SK-N-SH (cell line): ENCODE results near the gene KRTAP10-5. TPM values are rescaled to one million over a fixed set of nuclear protein-coding genes. Genes with fewer than 3 reads are reported as not detected.

Experiments used
- CTCF ChIA-PET: fragments of 300-600, 350-600 bp; formaldehyde crosslinking; extraction: SDS; loops from one replicate; lab custom pipeline; 2021; lab: Yijun Ruan, JAX
- POLR2A ChIA-PET: fragments of 350-600 bp; sonication (Branson Sonifier 250); formaldehyde crosslinking; extraction: SDS; loops from one replicate; lab custom pipeline; 2020; ENCODE audit warnings: antibody characterized with exemption, inconsistent platforms; lab: Yijun Ruan, JAX
- DNase-seq: peaks from one replicate; pipeline ENCODE4 v3.0.0; 2012
- H2AFZ ChIP-seq: fragments of 200-600 bp; sonication (generic); 2 replicates; pipeline ENCODE4 v1.8.1; 2016; ENCODE audit warnings: antibody characterized with exemption, mild to moderate bottlenecking, low read depth
- H3F3A ChIP-seq: fragments of 200-600 bp; sonication (generic); replicated peaks from 2 replicates; pipeline ENCODE3; 2016; ENCODE audit warnings: antibody characterized with exemption, mild to moderate bottlenecking; ENCODE audit not compliant: insufficient read depth
- H3K27ac ChIP-seq, 2 experiments: fragments of 200-500 bp in 1 of 2; fragments of 200-600 bp in 1 of 2; sonication (Bioruptor generic) in 1 of 2; sonication (generic), shearing (Covaris generic) in 1 of 2; 2 replicates each; pipeline versions ENCODE4 v1.5.1 to v1.6.1; 2014 to 2016; ENCODE audit warnings: low read depth in 2 of 2, inconsistent platforms in 1 of 2, low read length in 1 of 2, mild to moderate bottlenecking in 1 of 2, mixed read lengths in 1 of 2
- H3K27me3 ChIP-seq: fragments of 200-600 bp; sonication (generic), shearing (Covaris generic); 2 replicates; pipeline ENCODE4 v1.6.1; 2016; ENCODE audit warnings: mixed run types; ENCODE audit not compliant: insufficient read depth
- H3K36me3 ChIP-seq, 2 experiments: fragments of 200-500 bp in 1 of 2; fragments of 200-600 bp in 1 of 2; sonication (Bioruptor generic) in 1 of 2; sonication (generic) in 1 of 2; replicated peaks in 1 of 2; 2 replicates each; pipeline versions ENCODE3 to v1.5.1; 2014 to 2016; ENCODE audit warnings: low read length in 1 of 2, mild to moderate bottlenecking in 1 of 2; ENCODE audit not compliant: insufficient read depth in 2 of 2, control insufficient read depth in 1 of 2
- H3K4me1 ChIP-seq, 2 experiments: fragments of 200-500 bp in 1 of 2; fragments of 200-600 bp in 1 of 2; sonication (Bioruptor generic) in 1 of 2; sonication (generic), shearing (Covaris generic) in 1 of 2; 2 replicates each; pipeline versions ENCODE4 v1.5.1 to v1.6.1; 2014 to 2016; ENCODE audit warnings: low read depth in 1 of 2, low read length in 1 of 2, mixed run types in 1 of 2; ENCODE audit not compliant: insufficient read depth in 2 of 2, control insufficient read depth in 1 of 2
- H3K4me2 ChIP-seq: fragments of 200-600 bp; sonication (generic), shearing (Covaris generic); 2 replicates; pipeline ENCODE4 v1.6.1; 2017; ENCODE audit warnings: mixed run types
- H3K4me3 ChIP-seq, 2 experiments: fragments of 200-500 bp in 1 of 2; fragments of 200-600 bp in 1 of 2; sonication (Bioruptor generic) in 1 of 2; sonication (generic), shearing (Covaris generic) in 1 of 2; 2 replicates each; pipeline versions ENCODE4 v1.5.1 to v1.8.1; 2014 to 2016; ENCODE audit warnings: low read depth in 2 of 2, inconsistent platforms in 1 of 2, low read length in 1 of 2, mild to moderate bottlenecking in 1 of 2, mixed read lengths in 1 of 2, moderate library complexity in 1 of 2
- H3K79me2 ChIP-seq: fragments of 200-600 bp; sonication (generic); 2 replicates; pipeline ENCODE4 v1.8.1; 2017; ENCODE audit warnings: mild to moderate bottlenecking; ENCODE audit not compliant: insufficient read depth
- H3K9ac ChIP-seq: fragments of 200-600 bp; sonication (generic); 2 replicates; pipeline ENCODE4 v1.6.1; 2017; ENCODE audit warnings: mixed run types
- H3K9me2 ChIP-seq: fragments of 200-600 bp; sonication (generic); 2 replicates; pipeline ENCODE4 v1.6.1; 2017; ENCODE audit warnings: mixed run types
- H3K9me3 ChIP-seq: fragments of 200-600 bp; sonication (generic); 2 replicates; pipeline ENCODE4 v1.6.1; 2017; ENCODE audit warnings: mixed run types, mild to moderate bottlenecking, moderate library complexity
- H4K20me1 ChIP-seq: fragments of 200-600 bp; sonication (generic); 2 replicates; pipeline ENCODE4 v1.6.1; 2017; ENCODE audit warnings: mild to moderate bottlenecking, mixed run types; ENCODE audit not compliant: insufficient read depth
- EP300 ChIP-seq, 2 experiments: IDR thresholded peaks; 2 replicates each; pipeline versions ENCODE4 v1.4.0 to v1.6.1; 2012; ENCODE audit warnings: borderline replicate concordance in 1 of 2, low read depth in 1 of 2, low read length in 1 of 2
- FOXJ3 ChIP-seq: sonication (generic); formaldehyde crosslinking; IDR thresholded peaks from 2 replicates; pipeline ENCODE4 v1.5.1; 2020; ENCODE audit warnings: mild to moderate bottlenecking, missing genetic modification reagents
- FOXM1 ChIP-seq: IDR thresholded peaks from 2 replicates; pipeline ENCODE4 v1.4.0; 2012; ENCODE audit warnings: low read depth, mild to moderate bottlenecking
- GABPA ChIP-seq: IDR thresholded peaks from 2 replicates; pipeline ENCODE4 v1.4.0; 2012; ENCODE audit warnings: low read depth, mild to moderate bottlenecking
- GATA2 ChIP-seq: sonication (generic); formaldehyde crosslinking; IDR thresholded peaks from 2 replicates; pipeline ENCODE4 v1.5.0; 2020; ENCODE audit warnings: mild to moderate bottlenecking, missing genetic modification reagents
- JUND ChIP-seq: IDR thresholded peaks from 2 replicates; pipeline ENCODE4 v1.4.0; 2012
- MXI1 ChIP-seq: IDR thresholded peaks from 2 replicates; pipeline ENCODE4 v1.6.1; 2012; ENCODE audit warnings: mild to moderate bottlenecking, low read depth, low read length, improper control_type of control experiment
- NRF1 ChIP-seq: IDR thresholded peaks from 2 replicates; pipeline ENCODE4 v1.6.1; 2012; ENCODE audit warnings: low read depth, mild to moderate bottlenecking, low read length
- PBX3 ChIP-seq: IDR thresholded peaks from 2 replicates; pipeline ENCODE4; 2012
- POLR2AphosphoS5 ChIP-seq: IDR thresholded peaks from 2 replicates; pipeline ENCODE4 v1.6.1; 2012; ENCODE audit warnings: low read depth, low read length
- RAD21 ChIP-seq: IDR thresholded peaks from 2 replicates; pipeline ENCODE4 v1.6.1; 2012; ENCODE audit warnings: mild to moderate bottlenecking, low read length
- RCOR1 ChIP-seq: fragments of 150-350 bp; IDR thresholded peaks from 2 replicates; pipeline ENCODE4 v1.6.1; 2017; ENCODE audit warnings: antibody characterized with exemption, low read length
- RFX5 ChIP-seq: IDR thresholded peaks from 2 replicates; pipeline ENCODE4 v1.6.1; 2012; ENCODE audit warnings: mild to moderate bottlenecking, improper control_type of control experiment, low read length
- SMC3 ChIP-seq: IDR thresholded peaks from 2 replicates; pipeline ENCODE4 v1.6.1; 2012; ENCODE audit warnings: low read depth, low read length, improper control_type of control experiment
- TCF12 ChIP-seq: IDR thresholded peaks from 2 replicates; pipeline ENCODE4 v1.4.0; 2012
- USF1 ChIP-seq: IDR thresholded peaks from 2 replicates; pipeline ENCODE4 v1.4.0; 2012; ENCODE audit warnings: low read depth, borderline replicate concordance
- WGBS: methylation state at CpG from one replicate; pipeline ENCODE4 v1.1.6; 2017; ENCODE audit warnings: low lambda C conversion rate; 5-methylcytosine and 5-hydroxymethylcytosine counted together
- polyA plus RNA-seq, 3 experiments: library from polyadenylated mRNA; depleted of rRNA; stranded (reverse); fragments of >200 nt; gene quantifications; 2 replicates each; pipeline ENCODE4 v1.2.3, GENCODE V29; 2012
- TF ChIP-seq, protein P1 (sequence below): IDR thresholded peaks from 2 replicates; pipeline ENCODE4 v1.4.0; 2012; ENCODE audit warnings: low read depth, borderline replicate concordance

KRTAP10-5 gene
- polyA plus RNA-seq, 1 of the 3 experiments (the other 2 are of a cell fraction): not detected

DNA sequence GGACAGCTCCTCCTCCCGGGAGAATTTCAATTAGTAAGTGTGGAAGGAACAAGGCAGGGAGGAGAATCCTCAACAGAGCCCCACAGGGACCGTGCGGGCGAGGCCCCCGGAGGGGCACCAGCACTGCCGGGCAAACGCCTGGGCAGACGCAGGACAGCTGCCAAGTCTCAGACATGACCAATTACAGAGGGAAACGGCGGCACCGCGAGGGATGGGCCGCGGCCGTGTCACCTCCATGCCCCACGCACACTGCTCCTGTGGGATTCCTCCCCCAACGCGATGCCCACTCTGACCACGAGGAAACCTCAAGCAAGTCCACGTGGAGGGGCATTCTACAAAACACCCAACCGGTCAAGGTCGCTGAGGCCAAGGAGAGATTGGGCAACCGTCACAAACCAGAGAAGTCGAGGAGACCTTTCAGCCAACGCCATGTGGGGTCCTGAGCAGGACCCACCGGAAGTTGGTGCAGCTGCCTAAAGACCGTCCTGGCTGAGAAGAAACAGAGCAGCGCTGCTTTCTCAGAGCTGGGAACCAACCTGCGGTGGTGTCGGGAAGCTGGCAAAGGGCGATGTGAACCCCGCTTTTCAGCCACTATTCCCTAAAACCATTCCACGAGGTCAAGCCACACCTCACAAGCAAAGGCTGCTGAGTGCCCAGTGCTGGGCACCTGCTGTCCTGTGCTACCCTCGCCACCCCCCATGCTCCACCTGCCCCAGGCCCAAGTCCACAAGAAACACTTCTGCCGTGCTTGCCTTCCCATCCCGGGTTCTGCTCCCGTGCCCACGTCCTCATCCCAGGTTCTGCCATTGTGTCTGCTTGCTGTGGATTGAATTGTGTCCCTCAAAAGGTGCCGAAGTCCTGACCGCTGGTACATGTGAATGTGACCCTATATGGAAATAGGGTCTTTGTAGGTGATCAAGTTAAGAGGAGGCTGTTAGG, 8.3 kb downstream of the KRTAP10-5 start:
- H3K4me2 ChIP-seq: no peak overlapping the region
- H3K9me2 ChIP-seq: no peaks in the 10 kb centered on the region
- POLR2A ChIA-PET: no interaction called here
- H3K27me3 ChIP-seq: peaks cover 58% of the 10 kb centered on the region
- H4K20me1 ChIP-seq: no peaks in the 10 kb centered on the region
- H3K4me1 ChIP-seq: no peaks in the 10 kb centered on the region
- no peak overlapping the region for H3K9ac ChIP-seq
- H2AFZ ChIP-seq: no peak overlapping the region
- no peak overlapping the region for H3K27ac ChIP-seq
- DNase-seq: no peak
- CTCF ChIA-PET: interaction anchor here (1.2 kb wide), 1 partner anchor 154 kb away, joined by 3 read pairs; no protein-coding TSS in a partner anchor
- TF ChIP-seq FOXJ3 (CRISPR knock-in tag) (no peak), RFX5 (no peak), PBX3 (no peak), GATA2 (CRISPR knock-in tag) (no peak), POLR2AphosphoS5 (no peak), TCF12 (no peak), RAD21 (no peak)
- no peaks in the 10 kb centered on the region for H3K79me2 ChIP-seq
- H3K9me3 ChIP-seq: no peaks in the 10 kb centered on the region
- 41% methylated on average over 24 of the region's 40 CpGs for WGBS
- no peak overlapping the region for H3K4me3 ChIP-seq
- H3F3A ChIP-seq: no peaks in the 10 kb centered on the region
- H3K36me3 ChIP-seq: no peaks in the 10 kb centered on the region

DNA sequence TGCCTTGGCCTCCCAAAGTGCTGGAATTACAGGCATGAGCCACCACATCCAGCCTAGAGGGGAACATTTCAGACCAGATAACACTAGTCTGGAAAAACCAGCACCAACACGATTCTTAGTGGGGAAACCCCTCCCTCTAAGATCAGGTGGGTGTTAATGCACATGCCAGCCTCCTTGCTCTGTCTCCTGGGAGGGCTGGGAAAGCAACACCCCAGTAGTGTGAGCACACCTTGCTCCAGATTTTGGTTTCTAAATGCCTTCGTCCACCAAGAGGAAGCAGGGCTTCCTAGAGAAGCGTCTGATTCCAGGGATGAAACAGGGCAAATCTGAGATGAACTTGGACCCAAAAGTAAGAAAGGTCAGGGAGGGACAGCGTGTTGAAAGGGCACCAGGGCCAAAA, 9.1 kb downstream of the KRTAP10-5 start:
- no peak overlapping the region for H3K4me2 ChIP-seq

More for the DNA sequence above, 9.1 kb downstream of the KRTAP10-5 start:
- no peak overlapping the region for H2AFZ ChIP-seq
- no peaks in the 10 kb centered on the region for H3K4me1 ChIP-seq
- TF ChIP-seq RFX5 (no peak), MXI1 (no peak), GATA2 (CRISPR knock-in tag) (no peak), EP300 (IDR thresholded peaks at IDR 0.05; ENCODE audit: borderline replicate concordance in 1 of 2, low read depth in 1 of 2, low read length in 1 of 2) (no peak), FOXM1 (no peak), USF1 (no peak), RCOR1 (no peak), GABPA (no peak), SMC3 (no peak), NRF1 (no peak), JUND (no peak), RAD21 (no peak)
- TF ChIP-seq, protein P1, sequence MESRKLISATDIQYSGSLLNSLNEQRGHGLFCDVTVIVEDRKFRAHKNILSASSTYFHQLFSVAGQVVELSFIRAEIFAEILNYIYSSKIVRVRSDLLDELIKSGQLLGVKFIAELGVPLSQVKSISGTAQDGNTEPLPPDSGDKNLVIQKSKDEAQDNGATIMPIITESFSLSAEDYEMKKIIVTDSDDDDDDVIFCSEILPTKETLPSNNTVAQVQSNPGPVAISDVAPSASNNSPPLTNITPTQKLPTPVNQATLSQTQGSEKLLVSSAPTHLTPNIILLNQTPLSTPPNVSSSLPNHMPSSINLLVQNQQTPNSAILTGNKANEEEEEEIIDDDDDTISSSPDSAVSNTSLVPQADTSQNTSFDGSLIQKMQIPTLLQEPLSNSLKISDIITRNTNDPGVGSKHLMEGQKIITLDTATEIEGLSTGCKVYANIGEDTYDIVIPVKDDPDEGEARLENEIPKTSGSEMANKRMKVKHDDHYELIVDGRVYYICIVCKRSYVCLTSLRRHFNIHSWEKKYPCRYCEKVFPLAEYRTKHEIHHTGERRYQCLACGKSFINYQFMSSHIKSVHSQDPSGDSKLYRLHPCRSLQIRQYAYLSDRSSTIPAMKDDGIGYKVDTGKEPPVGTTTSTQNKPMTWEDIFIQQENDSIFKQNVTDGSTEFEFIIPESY: no peak
- 17% methylated on average over 4 of the region's 4 CpGs for WGBS
- H3K4me3 ChIP-seq: no peak overlapping the region
- no peaks in the 10 kb centered on the region for H3K9me3 ChIP-seq
- H3K9me2 ChIP-seq: no peaks in the 10 kb centered on the region
- H3K9ac ChIP-seq: no peak overlapping the region
- H4K20me1 ChIP-seq: no peaks in the 10 kb centered on the region
- no peak overlapping the region for H3K27ac ChIP-seq
- DNase-seq: no peak
- ChIA-PET POLR2A (no interaction called here), CTCF (no interaction called here)
- H3K36me3 ChIP-seq: no peaks in the 10 kb centered on the region
- H3F3A ChIP-seq: no peaks in the 10 kb centered on the region
- H3K79me2 ChIP-seq: no peaks in the 10 kb centered on the region
- H3K27me3 ChIP-seq: peaks cover 57% of the 10 kb centered on the region
